Effector memory CD8-positive, alpha-beta T cell (primary cell): ENCODE results near the gene TCEAL9.
A peak's percentile ranks its signal among the peaks of the same experiment; 100 is the strongest.
"Not testable (repeated sequence)": the region's sequence is repeated elsewhere in the genome, so short reads cannot be mapped to it uniquely, and the experiment has no call there.

Experiments
- ATAC-seq: fragments of 150-1000 bp; cut with Tn5 transposase; replicated peaks from 2 replicates; pipeline ENCODE4 v1.10.0; 2021; ENCODE audit warnings: mild to moderate bottlenecking, moderate library complexity
- DNase-seq, 3 experiments: peaks; one replicate each; pipeline ENCODE4 v3.0.0; 2021
- H3K27ac Mint-ChIP-seq, 2 donors: one replicate each; pipeline ENCODE4 v1.8.0; 2022; ENCODE audit warnings: mild to moderate bottlenecking in 2 of 2, mixed read lengths in 2 of 2, moderate library complexity in 2 of 2
- H3K27me3 Mint-ChIP-seq, 2 donors: one replicate each; pipeline ENCODE4 v1.8.0; 2022; ENCODE audit warnings: mixed read lengths in 2 of 2
- H3K36me3 Mint-ChIP-seq: one replicate; pipeline ENCODE4 v1.8.0; 2022; ENCODE audit warnings: mild to moderate bottlenecking, moderate library complexity, mixed read lengths; ENCODE audit not compliant: insufficient read depth
- H3K4me1 Mint-ChIP-seq, 2 donors: one replicate each; pipeline ENCODE4 v1.8.0; 2022; ENCODE audit warnings: low read depth in 2 of 2, mixed read lengths in 2 of 2
- H3K4me3 Mint-ChIP-seq, 2 donors: one replicate each; pipeline ENCODE4 v1.8.0; 2022; ENCODE audit warnings: mild to moderate bottlenecking in 2 of 2, mixed read lengths in 2 of 2, moderate library complexity in 2 of 2
- H3K9me3 Mint-ChIP-seq, 2 donors: one replicate each; pipeline ENCODE4 v1.8.0; 2022; ENCODE audit warnings: mixed read lengths in 2 of 2

TCEAL9 gene

GRCh38 chrX:103359605-103360004 lies 3.3 kb downstream of the TCEAL9 start:
- peaks cover 11 to 13% of the 10 kb centered on the region in 2 donors for H3K27me3 Mint-ChIP-seq
- H3K9me3 Mint-ChIP-seq, H3K27ac Mint-ChIP-seq, ATAC-seq, H3K4me3 Mint-ChIP-seq, DNase-seq, H3K4me1 Mint-ChIP-seq, H3K36me3 Mint-ChIP-seq: not testable (repeated sequence)

GRCh38 chrX:103360092-103360491 lies 3.8 kb downstream of the TCEAL9 start:
- H3K27me3 Mint-ChIP-seq: peaks cover 11 to 13% of the 10 kb centered on the region in 2 donors
- H3K4me1 Mint-ChIP-seq: peaks cover 6 to 9% of the 10 kb centered on the region in 2 donors
- ATAC-seq: no peak
- H3K4me3 Mint-ChIP-seq: no peak overlapping the region
- no peak for DNase-seq
- no peak overlapping the region for H3K27ac Mint-ChIP-seq
- H3K9me3 Mint-ChIP-seq: no peaks in the 10 kb centered on the region
- no peaks in the 10 kb centered on the region for H3K36me3 Mint-ChIP-seq

- ATAC-seq (no peak), DNase-seq (no peak)
- Mint-ChIP-seq H3K36me3 (no peaks in the 10 kb centered on the region), H3K27ac (no peak overlapping the region), H3K9me3 (no peaks in the 10 kb centered on the region), H3K27me3 (peaks cover 6% of the 10 kb centered on the region in 2 donors), H3K4me3 (no peak overlapping the region), H3K4me1 (peaks cover 2 to 5% of the 10 kb centered on the region in 2 donors)
Observed at GRCh38 chrX:103360916-103361315, 4.6 kb downstream of the TCEAL9 start.

- H3K9me3 Mint-ChIP-seq: no peaks in the 10 kb centered on the region
- DNase-seq: no peak
- no peaks in the 10 kb centered on the region for H3K4me1 Mint-ChIP-seq
- no peak overlapping the region for H3K27ac Mint-ChIP-seq
- no peak for ATAC-seq
- H3K36me3 Mint-ChIP-seq: no peaks in the 10 kb centered on the region
- peaks cover 0 to 2% of the 10 kb centered on the region in 2 donors for H3K27me3 Mint-ChIP-seq
- H3K4me3 Mint-ChIP-seq: no peak overlapping the region
Observed at GRCh38 chrX:103361798-103362197, 5.5 kb downstream of the TCEAL9 start.

- no peaks in the 10 kb centered on the region for H3K9me3 Mint-ChIP-seq
- ATAC-seq: no peak
- no peak overlapping the region for H3K27ac Mint-ChIP-seq
- peaks cover 0 to 9% of the 10 kb centered on the region in 2 donors for H3K27me3 Mint-ChIP-seq
- no peak overlapping the region for H3K4me3 Mint-ChIP-seq
- H3K4me1 Mint-ChIP-seq: no peaks in the 10 kb centered on the region
- H3K36me3 Mint-ChIP-seq: no peaks in the 10 kb centered on the region
- no peak for DNase-seq
Observed at GRCh38 chrX:103362474-103362873, 6.2 kb downstream of the TCEAL9 start.

- H3K4me3 Mint-ChIP-seq: no peak overlapping the region
- peaks cover 0 to 10% of the 10 kb centered on the region in 2 donors for H3K27me3 Mint-ChIP-seq
- H3K36me3 Mint-ChIP-seq: no peaks in the 10 kb centered on the region
- H3K27ac Mint-ChIP-seq: no peak overlapping the region
- no peaks in the 10 kb centered on the region for H3K9me3 Mint-ChIP-seq
- ATAC-seq (no peak), DNase-seq (no peak)
- H3K4me1 Mint-ChIP-seq: no peaks in the 10 kb centered on the region
Observed at GRCh38 chrX:103363046-103363445, 6.7 kb downstream of the TCEAL9 start.

- peaks cover 6 to 10% of the 10 kb centered on the region in 2 donors for H3K27me3 Mint-ChIP-seq
- H3K9me3 Mint-ChIP-seq: no peaks in the 10 kb centered on the region
- peaks cover 2% of the 10 kb centered on the region for H3K36me3 Mint-ChIP-seq
Observed at GRCh38 chrX:103367502-103367901, 11.2 kb downstream of the TCEAL9 start.

GRCh38 chrX:103369479-103369878 lies 13.2 kb downstream of the TCEAL9 start:
- no peak for DNase-seq
- Mint-ChIP-seq H3K27ac (no peak overlapping the region), H3K4me1 (no peaks in the 10 kb centered on the region), H3K36me3 (peaks cover 2% of the 10 kb centered on the region), H3K4me3 (no peak overlapping the region), H3K27me3 (peaks cover 6 to 10% of the 10 kb centered on the region in 2 donors), H3K9me3 (no peaks in the 10 kb centered on the region)
- ATAC-seq: no peak

More at GRCh38 chrX:103367502-103367901, 11.2 kb downstream of the TCEAL9 start:
- no peak overlapping the region for H3K4me3 Mint-ChIP-seq
- H3K4me1 Mint-ChIP-seq: no peaks in the 10 kb centered on the region
- no peak overlapping the region for H3K27ac Mint-ChIP-seq
- ATAC-seq: no peak
- DNase-seq: no peak

- peaks cover 8 to 12% of the 10 kb centered on the region in 2 donors for H3K27me3 Mint-ChIP-seq
- DNase-seq: no peak
- no peaks in the 10 kb centered on the region for H3K9me3 Mint-ChIP-seq
- ATAC-seq: no peak
- no peak overlapping the region for H3K4me3 Mint-ChIP-seq
- H3K36me3 Mint-ChIP-seq: peaks cover 5% of the 10 kb centered on the region
- H3K27ac Mint-ChIP-seq: no peak overlapping the region
- peaks cover 4% of the 10 kb centered on the region in 2 donors for H3K4me1 Mint-ChIP-seq
Observed at GRCh38 chrX:103372886-103373285, 16.6 kb downstream of the TCEAL9 start.

GRCh38 chrX:103373581-103373980 lies 17.3 kb downstream of the TCEAL9 start:
- H3K4me3 Mint-ChIP-seq: no peak overlapping the region
- H3K36me3 Mint-ChIP-seq: peaks cover 5% of the 10 kb centered on the region
- H3K4me1 Mint-ChIP-seq: peaks cover 4% of the 10 kb centered on the region in 2 donors
- peaks cover 8 to 10% of the 10 kb centered on the region in 2 donors for H3K27me3 Mint-ChIP-seq
- ATAC-seq: no peak
- no peaks in the 10 kb centered on the region for H3K9me3 Mint-ChIP-seq
- no peak for DNase-seq
- H3K27ac Mint-ChIP-seq: no peak overlapping the region

- DNase-seq: no peak
- ATAC-seq: peak; percentile 44
- Mint-ChIP-seq H3K27ac (no peak within 1 kb of the TSS), H3K4me3 (peak within 1 kb of the TSS; percentile 70 to 72), H3K9me3 (no peaks in the 10 kb centered on the region), H3K27me3 (peaks cover 5 to 8% of the 10 kb centered on the region in 2 donors), H3K36me3 (peaks cover 5% of the 10 kb centered on the region), H3K4me1 (peaks cover 4% of the 10 kb centered on the region in 2 donors)
Observed at GRCh38 chrX:103376118-103376978, 20.0 kb downstream of the TCEAL9 start, which contains the start of gene BEX3. Gene BEX3, plus strand, starts transcription at chrX:103376538. Its CDS starts 984 bp downstream, at chrX:103377522.

GRCh38 chrX:103376979-103377324 lies 20.6 kb downstream of the TCEAL9 start:
- Mint-ChIP-seq H3K27me3 (peaks cover 5 to 8% of the 10 kb centered on the region in 2 donors), H3K4me1 (peaks cover 4% of the 10 kb centered on the region in 2 donors), H3K27ac (no peak overlapping the region), H3K36me3 (peaks cover 3% of the 10 kb centered on the region), H3K9me3 (no peaks in the 10 kb centered on the region), H3K4me3 (peak overlapping the region; percentile 34 to 70)
- DNase-seq: no peak
- ATAC-seq: no peak

- H3K4me3 Mint-ChIP-seq: no peak overlapping the region
- no peaks in the 10 kb centered on the region for H3K9me3 Mint-ChIP-seq
Observed at GRCh38 chrX:103378990-103379389, 22.7 kb downstream of the TCEAL9 start.

GRCh38 chrX:103382877-103383276 lies 26.6 kb downstream of the TCEAL9 start:
- Mint-ChIP-seq H3K36me3 (no peaks in the 10 kb centered on the region), H3K4me3 (no peak overlapping the region), H3K9me3 (no peaks in the 10 kb centered on the region), H3K27ac (no peak overlapping the region), H3K4me1 (no peaks in the 10 kb centered on the region), H3K27me3 (no peaks in the 10 kb centered on the region)
- DNase-seq (no peak), ATAC-seq (no peak)

More at GRCh38 chrX:103378990-103379389, 22.7 kb downstream of the TCEAL9 start:
- Mint-ChIP-seq H3K27ac (no peak overlapping the region), H3K36me3 (peaks cover 3% of the 10 kb centered on the region), H3K27me3 (peaks cover 5 to 8% of the 10 kb centered on the region in 2 donors), H3K4me1 (peaks cover 4% of the 10 kb centered on the region in 2 donors)
- ATAC-seq (no peak), DNase-seq (no peak)
